ENCODE results near the gene EPAS1. TPM values are rescaled to one million over a fixed set of nuclear protein-coding genes. Genes with fewer than 3 reads are reported as not detected.

Gene EPAS1
- total RNA-seq, 4 donors from 2014 or later, result 102 to 260 (median 167) TPM

GRCh38 chr2:46318579-46319460 is 21.6 kb downstream of the EPAS1 start:
- DNase-seq, result no peak
- Histone ChIP-seq H3K27ac (peak overlapping the region in 1 of 4 donors; percentile 49), H3K4me3 (no peak overlapping the region), H3K4me1 (peaks cover 11 to 56% (median 22%) of the 10 kb centered on the region in 4 donors), H3K9me3 (no peaks in the 10 kb centered on the region), H3K36me3 (no peaks in the 10 kb centered on the region), H3K27me3 (no peaks in the 10 kb centered on the region)
- intact Hi-C loops (cut with DNase I; ENCODE audit: low total_unique reads), result no loop called here
- in situ Hi-C loops (cut with MboI; ENCODE audit: low pct_ligation_motif_present in 1 of 4, low pct_unique_long_range_greater_than_20kb in 1 of 4, low sequenced_read_pairs in 3 of 4), result no loop called here
- TF ChIP-seq POLR2A (IDR thresholded peaks at IDR 0.05), result no peak
- 76 to 79% methylated on average over 3 of the region's 3 CpGs for WGBS, 2 donors (ENCODE audit: low coverage in 1 of 2)

- Histone ChIP-seq H3K27ac (peak overlapping the region; percentile 12 to 49 (median 16)), H3K4me1 (peaks cover 9 to 51% (median 20%) of the 10 kb centered on the region in 4 donors), H3K9me3 (no peaks in the 10 kb centered on the region), H3K4me3 (no peak overlapping the region), H3K27me3 (no peaks in the 10 kb centered on the region), H3K36me3 (no peaks in the 10 kb centered on the region)
- in situ Hi-C loops (cut with MboI; ENCODE audit: low pct_ligation_motif_present in 1 of 4, low pct_unique_long_range_greater_than_20kb in 1 of 4, low sequenced_read_pairs in 3 of 4), result no loop called here
- DNase-seq, result no peak
- intact Hi-C loops (cut with DNase I; ENCODE audit: low total_unique reads), result no loop called here
- TF ChIP-seq POLR2AphosphoS5 (IDR thresholded peaks at IDR 0.05) (no peak), EP300 (IDR thresholded peaks at IDR 0.05; ENCODE audit: low read depth) (no peak), CTCF (IDR thresholded peaks at IDR 0.05) (no peak), POLR2A (IDR thresholded peaks at IDR 0.05) (no peak)
- WGBS, 2 donors (ENCODE audit: low coverage in 1 of 2), result 60 to 76% methylated on average over 5 of the region's 5 CpGs
These were observed 22.5 kb downstream of the EPAS1 start for GRCh38 chr2:46319711-46320110.

- Histone ChIP-seq H3K9me3 (no peaks in the 10 kb centered on the region), H3K4me1 (peaks cover 5 to 46% (median 15%) of the 10 kb centered on the region in 4 donors), H3K27me3 (no peaks in the 10 kb centered on the region), H3K27ac (peak overlapping the region; percentile 13 to 49 (median 32)), H3K36me3 (no peaks in the 10 kb centered on the region), H3K4me3 (no peak overlapping the region)
- TF ChIP-seq POLR2A (IDR thresholded peaks at IDR 0.05) (no peak), POLR2AphosphoS5 (IDR thresholded peaks at IDR 0.05) (no peak), CTCF (IDR thresholded peaks at IDR 0.05) (no peak), EP300 (IDR thresholded peaks at IDR 0.05; ENCODE audit: low read depth) (no peak)
- no peak for DNase-seq
- in situ Hi-C loops (cut with MboI; ENCODE audit: low pct_ligation_motif_present in 1 of 4, low pct_unique_long_range_greater_than_20kb in 1 of 4, low sequenced_read_pairs in 3 of 4), result no loop called here
- WGBS, 2 donors (ENCODE audit: low coverage in 1 of 2), result 54 to 77% methylated on average over 3 to 8 of the region's 8 CpGs
- intact Hi-C loops (cut with DNase I; ENCODE audit: low total_unique reads), result no loop called here
These were observed 22.9 kb downstream of the EPAS1 start for GRCh38 chr2:46320141-46320567.

GRCh38 chr2:46323730-46324129 is 26.5 kb downstream of the EPAS1 start:
- H3K4me3 ChIP-seq, result no peak overlapping the region
- intact Hi-C loops (cut with DNase I; ENCODE audit: low total_unique reads), result no loop called here
- no peak overlapping the region for H3K27ac ChIP-seq
- no peak for DNase-seq
- no peaks in the 10 kb centered on the region for H3K9me3 ChIP-seq
- H3K4me1 ChIP-seq, result peaks cover 0 to 31% (median 2%) of the 10 kb centered on the region in 4 donors
- in situ Hi-C loops (cut with MboI; ENCODE audit: low pct_ligation_motif_present in 1 of 4, low pct_unique_long_range_greater_than_20kb in 1 of 4, low sequenced_read_pairs in 3 of 4), result no loop called here
- no peaks in the 10 kb centered on the region for H3K27me3 ChIP-seq
- no peaks in the 10 kb centered on the region for H3K36me3 ChIP-seq
- TF ChIP-seq POLR2A (IDR thresholded peaks at IDR 0.05), result no peak
- no peak for TF ChIP-seq EP300 (IDR thresholded peaks at IDR 0.05; ENCODE audit: low read depth)
- TF ChIP-seq POLR2AphosphoS5 (IDR thresholded peaks at IDR 0.05), result no peak
- no peak for TF ChIP-seq CTCF (IDR thresholded peaks at IDR 0.05)
- WGBS, 2 donors (ENCODE audit: low coverage in 1 of 2), result 60 to 82% methylated on average over 1 to 4 of the region's 4 CpGs

Measured in transverse colon (tissue), 4 donors.